Neural cell (in vitro differentiated cells): ENCODE results near the gene EPB41L5. TPM values are rescaled to one million over a fixed set of nuclear protein-coding genes. Genes with fewer than 3 reads are reported as not detected.

Experiments
- H2AFZ ChIP-seq: fragments of 200-600, 300-800 bp; sonication (generic), shearing (Covaris generic); 2 replicates; pipeline ENCODE4 v1.6.0; 2014; ENCODE audit warnings: low read depth, mild to moderate bottlenecking, antibody characterized with exemption, low read length, moderate library complexity
- H3F3A ChIP-seq: fragments of 200-600 bp; shearing (Covaris generic); 2 replicates; pipeline ENCODE4 v1.6.1; 2016; ENCODE audit warnings: mild to moderate bottlenecking, moderate library complexity, mixed read lengths, antibody characterized with exemption, low read length; ENCODE audit not compliant: insufficient read depth, poor library complexity, severe bottlenecking
- H3K27ac ChIP-seq: fragments of 200-600, 300-800 bp; sonication (generic), shearing (Covaris generic); 2 replicates; pipeline ENCODE4 v1.5.1; 2014; ENCODE audit warnings: mild to moderate bottlenecking, low read length, moderate library complexity
- H3K27me3 ChIP-seq: fragments of 300-800, 200-600 bp; sonication (generic), shearing (Covaris generic); 2 replicates; pipeline ENCODE4 v1.6.0; 2014; ENCODE audit warnings: mild to moderate bottlenecking, low read depth, low read length, moderate library complexity; ENCODE audit not compliant: insufficient read depth
- H3K36me3 ChIP-seq: fragments of 300-800, 200-600 bp; sonication (generic), shearing (Covaris generic); 2 replicates; pipeline ENCODE4 v1.5.1; 2014; ENCODE audit warnings: mild to moderate bottlenecking, antibody characterized with exemption, low read length, moderate library complexity; ENCODE audit not compliant: insufficient read depth
- H3K4me2 ChIP-seq: fragments of 300-800, 200-600 bp; sonication (generic), shearing (Covaris generic); 2 replicates; pipeline ENCODE4 v1.6.0; 2014; ENCODE audit warnings: mild to moderate bottlenecking, low read length
- H3K4me3 ChIP-seq: fragments of 300-800, 200-600 bp; sonication (generic), shearing (Covaris generic); 2 replicates; pipeline ENCODE4 v1.5.1; 2014; ENCODE audit warnings: mild to moderate bottlenecking, low read length, moderate library complexity
- H3K79me2 ChIP-seq: fragments of 200-600 bp; shearing (Covaris generic); replicated peaks from 2 replicates; pipeline ENCODE4 v1.6.0; 2014; ENCODE audit warnings: mild to moderate bottlenecking, low read length, moderate library complexity; ENCODE audit not compliant: insufficient read depth
- H3K9ac ChIP-seq: fragments of 300-800, 200-600 bp; sonication (generic), shearing (Covaris generic); 2 replicates; pipeline ENCODE4 v1.6.1; 2016; ENCODE audit warnings: mild to moderate bottlenecking, low read length, mixed read lengths
- H3K9me2 ChIP-seq: fragments of 200-600 bp; shearing (Covaris generic); 2 replicates; pipeline ENCODE4 v1.6.1; 2016; ENCODE audit warnings: mild to moderate bottlenecking, low read length, mixed read lengths; ENCODE audit not compliant: insufficient read depth
- H3K9me3 ChIP-seq: fragments of 200-600, 300-800 bp; sonication (generic), shearing (Covaris generic); 2 replicates; pipeline ENCODE4 v1.6.1; 2016; ENCODE audit warnings: mild to moderate bottlenecking, mixed run types, low read length, moderate library complexity, mixed read lengths
- H4K20me1 ChIP-seq: fragments of 200-600 bp; shearing (Covaris generic); 2 replicates; pipeline ENCODE4 v1.6.1; 2016; ENCODE audit warnings: mild to moderate bottlenecking, mixed run types; ENCODE audit not compliant: insufficient read depth
- EP300 ChIP-seq: fragments of 450-650 bp; conservative IDR thresholded peaks from 2 replicates; pipeline ENCODE4 v1.6.1; 2014; ENCODE audit warnings: antibody characterized with exemption, mild to moderate bottlenecking, moderate library complexity; ENCODE audit not compliant: poor library complexity, severe bottlenecking
- EZH2 ChIP-seq: fragments of 200-600, 300-800 bp; shearing (Covaris generic), sonication (generic); IDR thresholded peaks from 2 replicates; pipeline ENCODE4 v1.6.1; 2014; ENCODE audit warnings: antibody characterized with exemption, low read length, borderline replicate concordance, mild to moderate bottlenecking; ENCODE audit not compliant: insufficient read depth, poor library complexity, severe bottlenecking
- MXI1 ChIP-seq: fragments of 450-650 bp; conservative IDR thresholded peaks from 2 replicates; pipeline ENCODE4 v1.6.1; 2014; ENCODE audit warnings: antibody characterized with exemption, mild to moderate bottlenecking; ENCODE audit not compliant: poor library complexity, severe bottlenecking
- POLR2AphosphoS5 ChIP-seq: IDR thresholded peaks from 2 replicates; pipeline ENCODE4 v1.6.1; 2012
- RAD21 ChIP-seq: fragments of 450-650 bp; conservative IDR thresholded peaks from 2 replicates; pipeline ENCODE4 v1.6.1; 2014; ENCODE audit warnings: antibody characterized with exemption, mild to moderate bottlenecking, moderate library complexity
- REST ChIP-seq: IDR thresholded peaks from 2 replicates; pipeline ENCODE4 v1.6.1; 2012; ENCODE audit warnings: borderline replicate concordance
- SMC3 ChIP-seq: fragments of 450-650 bp; conservative IDR thresholded peaks from 2 replicates; pipeline ENCODE4 v1.6.1; 2014; ENCODE audit warnings: antibody characterized with exemption, mild to moderate bottlenecking, moderate library complexity; ENCODE audit not compliant: poor library complexity
- TAF1 ChIP-seq: IDR thresholded peaks from 2 replicates; pipeline ENCODE4 v1.6.1; 2012; ENCODE audit warnings: low read depth
- polyA plus RNA-seq: library from polyadenylated mRNA; depleted of rRNA; stranded (reverse); fragments of >200 nt; gene quantifications from 2 replicates; pipeline ENCODE4 v1.2.3, GENCODE V29; 2014
- TF ChIP-seq, protein P1 (sequence below): fragments of 450-650 bp; IDR thresholded peaks from 2 replicates; pipeline ENCODE4 v1.5.1; 2014; ENCODE audit warnings: antibody characterized with exemption, mild to moderate bottlenecking, moderate library complexity; ENCODE audit not compliant: poor library complexity, severe bottlenecking

EPB41L5 gene
- polyA plus RNA-seq, 1 donor from 2014 or later: 32.9 TPM

GRCh38 chr2:120161190-120161589, 148.3 kb downstream of the EPB41L5 start:
- Histone ChIP-seq H3K79me2 (no peaks in the 10 kb centered on the region), H3K4me3 (no peak overlapping the region), H4K20me1 (no peaks in the 10 kb centered on the region), H3K4me2 (no peak overlapping the region), H3K36me3 (peaks cover 8% of the 10 kb centered on the region), H3K9me3 (peaks cover 4% of the 10 kb centered on the region), H3K27me3 (no peaks in the 10 kb centered on the region), H2AFZ (no peak overlapping the region), H3K9me2 (no peaks in the 10 kb centered on the region), H3K27ac (no peak overlapping the region), H3K9ac (no peak overlapping the region), H3F3A (no peaks in the 10 kb centered on the region)
- TF ChIP-seq EP300: no peak
- TF ChIP-seq TAF1: no peak
- no peak for TF ChIP-seq REST
- no peak for TF ChIP-seq EZH2

DNA sequence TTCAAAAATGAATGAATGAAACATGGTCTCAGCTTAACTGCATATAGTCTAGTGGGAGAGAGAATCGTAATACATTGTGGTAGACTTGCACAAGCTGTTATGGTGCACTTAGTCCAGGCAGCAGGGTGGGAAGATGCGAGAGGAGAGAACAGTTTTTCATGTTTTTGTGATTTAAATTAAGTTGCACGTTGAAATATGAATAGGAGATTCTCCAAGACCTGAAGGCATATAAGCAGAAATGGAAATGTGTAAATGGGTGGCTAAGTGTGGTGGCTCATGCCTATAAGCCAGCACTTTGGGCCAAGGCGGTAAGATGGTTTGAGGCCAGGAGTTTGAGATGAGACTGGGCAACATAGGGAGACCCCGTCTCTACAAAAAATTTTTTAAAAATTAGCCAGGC, 149.8 kb downstream of the EPB41L5 start:
- Histone ChIP-seq H2AFZ (no peak overlapping the region), H3K36me3 (peaks cover 1% of the 10 kb centered on the region), H3K4me3 (no peak overlapping the region), H3K79me2 (no peaks in the 10 kb centered on the region), H3K9ac (no peak overlapping the region), H3F3A (no peaks in the 10 kb centered on the region), H3K27ac (no peak overlapping the region), H3K9me3 (no peaks in the 10 kb centered on the region), H3K27me3 (no peaks in the 10 kb centered on the region), H3K9me2 (no peaks in the 10 kb centered on the region), H3K4me2 (no peak overlapping the region), H4K20me1 (no peaks in the 10 kb centered on the region)
- TF ChIP-seq EZH2 (no peak), POLR2AphosphoS5 (no peak), TAF1 (no peak), SMC3 (no peak), EP300 (no peak), RAD21 (no peak)
- TF ChIP-seq, protein P1, sequence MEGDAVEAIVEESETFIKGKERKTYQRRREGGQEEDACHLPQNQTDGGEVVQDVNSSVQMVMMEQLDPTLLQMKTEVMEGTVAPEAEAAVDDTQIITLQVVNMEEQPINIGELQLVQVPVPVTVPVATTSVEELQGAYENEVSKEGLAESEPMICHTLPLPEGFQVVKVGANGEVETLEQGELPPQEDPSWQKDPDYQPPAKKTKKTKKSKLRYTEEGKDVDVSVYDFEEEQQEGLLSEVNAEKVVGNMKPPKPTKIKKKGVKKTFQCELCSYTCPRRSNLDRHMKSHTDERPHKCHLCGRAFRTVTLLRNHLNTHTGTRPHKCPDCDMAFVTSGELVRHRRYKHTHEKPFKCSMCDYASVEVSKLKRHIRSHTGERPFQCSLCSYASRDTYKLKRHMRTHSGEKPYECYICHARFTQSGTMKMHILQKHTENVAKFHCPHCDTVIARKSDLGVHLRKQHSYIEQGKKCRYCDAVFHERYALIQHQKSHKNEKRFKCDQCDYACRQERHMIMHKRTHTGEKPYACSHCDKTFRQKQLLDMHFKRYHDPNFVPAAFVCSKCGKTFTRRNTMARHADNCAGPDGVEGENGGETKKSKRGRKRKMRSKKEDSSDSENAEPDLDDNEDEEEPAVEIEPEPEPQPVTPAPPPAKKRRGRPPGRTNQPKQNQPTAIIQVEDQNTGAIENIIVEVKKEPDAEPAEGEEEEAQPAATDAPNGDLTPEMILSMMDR: no peak

DNA sequence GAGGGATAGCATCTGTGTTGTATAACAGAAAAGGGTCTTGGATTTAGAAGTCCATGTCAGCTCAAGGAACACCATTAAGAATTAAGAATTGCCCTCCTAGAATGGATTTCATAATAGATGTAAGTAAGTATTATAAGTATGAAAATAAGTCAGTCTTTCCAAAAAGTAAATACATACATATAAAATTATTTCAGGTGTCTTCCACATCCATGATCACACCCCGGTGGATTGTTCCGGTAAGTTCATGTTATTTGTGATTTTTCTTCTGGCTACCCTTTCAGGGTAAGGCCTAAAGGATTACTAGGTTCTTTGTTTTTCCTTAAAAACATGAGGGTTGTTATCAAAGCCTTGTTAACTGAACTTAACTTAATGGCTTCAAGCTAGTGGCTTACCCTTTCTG, 154.4 kb downstream of the EPB41L5 start:
- H2AFZ ChIP-seq: no peak overlapping the region
- peaks cover 4% of the 10 kb centered on the region for H3K9me3 ChIP-seq
- no peaks in the 10 kb centered on the region for H3F3A ChIP-seq
- H3K27ac ChIP-seq: no peak overlapping the region
- H3K4me2 ChIP-seq: no peak overlapping the region
- TF ChIP-seq REST (no peak), EZH2 (no peak), SMC3 (no peak), RAD21 (no peak), POLR2AphosphoS5 (no peak), TAF1 (no peak), MXI1 (no peak), EP300 (no peak)
- TF ChIP-seq, protein P1: no peak
- H3K9me2 ChIP-seq: no peaks in the 10 kb centered on the region
- peaks cover 22% of the 10 kb centered on the region for H3K36me3 ChIP-seq
- H3K9ac ChIP-seq: no peak overlapping the region
- H3K79me2 ChIP-seq: no peaks in the 10 kb centered on the region
- no peaks in the 10 kb centered on the region for H4K20me1 ChIP-seq
- no peak overlapping the region for H3K4me3 ChIP-seq
- no peaks in the 10 kb centered on the region for H3K27me3 ChIP-seq
